B cell (primary cell): ENCODE data around the gene COA8. TPM values are rescaled to one million over a fixed set of nuclear protein-coding genes. Genes with fewer than 3 reads are reported as not detected.

ENCODE experiments used
- ATAC-seq: fragments of 200-7000 bp; cut with Tn5 transposase; one replicate; pipeline ENCODE4 v1.10.0; 2021; ENCODE audit warnings: low read depth, mild to moderate bottlenecking, moderate number of reproducible peaks, moderate library complexity
- CTCF ChIA-PET: fragments of 350-600 bp; sonication (Branson Sonifier 250); formaldehyde crosslinking; loops from one replicate; lab custom pipeline; 2021; ENCODE audit warnings: antibody characterized with exemption, inconsistent platforms; lab: Charles Lee
- POLR2A ChIA-PET: fragments of 350-600 bp; sonication (Branson Sonifier 250); formaldehyde crosslinking; loops from one replicate; lab custom pipeline; 2021; ENCODE audit warnings: antibody characterized with exemption; lab: Charles Lee
- DNase-seq: peaks from one replicate; pipeline ENCODE4 v3.0.0; 2013
- H2AFZ ChIP-seq: 2 replicates; pipeline ENCODE4 v1.6.1; 2012; ENCODE audit warnings: mild to moderate bottlenecking, low read depth, low read length; ENCODE audit not compliant: insufficient read depth, poor library complexity, severe bottlenecking
- H3K27ac ChIP-seq, 2 donors: 1 replicate in 1 of 2; 2 replicates in 1 of 2; pipeline ENCODE4 v1.5.1; 2012 to 2013; ENCODE audit warnings: low read length in 2 of 2, mild to moderate bottlenecking in 2 of 2, moderate library complexity in 1 of 2
- H3K27me3 ChIP-seq, 4 experiments: fragments of 200-600 bp in 1 of 4; sonication (generic) in 1 of 4; replicated peaks in 1 of 4; 1 replicate in 2 of 4; 2 replicates in 2 of 4; pipeline versions ENCODE4 v1.6.1 to v1.7.0; 2013 to 2016; ENCODE audit warnings: low read length in 3 of 4, mild to moderate bottlenecking in 2 of 4, mixed read lengths in 1 of 4, moderate library complexity in 1 of 4; ENCODE audit not compliant: insufficient read depth in 4 of 4, control insufficient read depth in 3 of 4; ENCODE audit errors: control extremely low read depth in 1 of 4
- H3K36me3 ChIP-seq, 2 experiments: replicated peaks in 1 of 2; 1 replicate in 1 of 2; 2 replicates in 1 of 2; pipeline versions ENCODE4 v1.6.1 to v1.7.1; 2013; ENCODE audit warnings: low read length in 1 of 2; ENCODE audit not compliant: insufficient read depth in 2 of 2, control insufficient read depth in 1 of 2; ENCODE audit errors: control extremely low read depth in 1 of 2, extremely low read depth in 1 of 2
- H3K4me1 ChIP-seq, 2 donors: fragments of 200-600 bp in 1 of 2; sonication (generic) in 1 of 2; 1 replicate in 1 of 2; 2 replicates in 1 of 2; pipeline versions ENCODE4 v1.5.1 to v1.6.1; 2013 to 2017; ENCODE audit warnings: low read length in 2 of 2; ENCODE audit not compliant: control insufficient read depth in 2 of 2, insufficient read depth in 2 of 2
- H3K4me2 ChIP-seq: replicated peaks from 2 replicates; pipeline ENCODE3; 2012; ENCODE audit warnings: mild to moderate bottlenecking, low read depth, low read length; ENCODE audit not compliant: poor library complexity, severe bottlenecking
- H3K4me3 ChIP-seq, 5 experiments: fragments of 200-600 bp in 1 of 5; sonication (generic) in 1 of 5; 1 replicate in 3 of 5; 2 replicates in 2 of 5; pipeline versions ENCODE4 v1.5.1 to v1.7.0; 2011 to 2016; ENCODE audit warnings: low read length in 4 of 5, mild to moderate bottlenecking in 4 of 5, low read depth in 2 of 5, control low read depth in 1 of 5, moderate library complexity in 1 of 5; ENCODE audit not compliant: insufficient read depth in 1 of 5; ENCODE audit errors: control extremely low read depth in 1 of 5, extremely low read depth in 1 of 5
- H3K79me2 ChIP-seq: fragments of 200-600 bp; sonication (generic); one replicate; pipeline ENCODE4 v1.6.0; 2016; ENCODE audit warnings: low read length; ENCODE audit not compliant: control insufficient read depth, insufficient read depth
- H3K9ac ChIP-seq: fragments of 200-600 bp; sonication (generic); 2 replicates; pipeline ENCODE4 v1.6.1; 2017; ENCODE audit warnings: mild to moderate bottlenecking, low read length, moderate library complexity
- H3K9me3 ChIP-seq, 3 donors: one replicate each; pipeline versions ENCODE4 v1.6.1 to v1.7.1; 2013; ENCODE audit warnings: low read length in 2 of 3; ENCODE audit not compliant: control insufficient read depth in 2 of 3, insufficient read depth in 1 of 3; ENCODE audit errors: control extremely low read depth in 1 of 3
- H4K20me1 ChIP-seq: 2 replicates; pipeline ENCODE4 v1.6.0; 2012; ENCODE audit warnings: mild to moderate bottlenecking, low read length; ENCODE audit not compliant: insufficient read depth, control insufficient read depth, poor library complexity, severe bottlenecking
- H3K27ac Mint-ChIP-seq: one replicate; pipeline ENCODE4 v1.8.0; 2021; ENCODE audit warnings: mixed read lengths
- H3K27me3 Mint-ChIP-seq: one replicate; pipeline ENCODE4 v1.8.0; 2021; ENCODE audit warnings: mixed read lengths
- H3K4me1 Mint-ChIP-seq: one replicate; pipeline ENCODE4 v1.8.0; 2021; ENCODE audit warnings: mixed read lengths
- H3K4me3 Mint-ChIP-seq: one replicate; pipeline ENCODE4 v1.8.0; 2021; ENCODE audit warnings: mixed read lengths
- H3K9me3 Mint-ChIP-seq: one replicate; pipeline ENCODE4 v1.8.0; 2022; ENCODE audit warnings: mixed read lengths; ENCODE audit not compliant: insufficient read depth
- CTCF ChIP-seq: fragments of 200-600 bp; IDR thresholded peaks from one replicate; pipeline ENCODE4 v1.8.0; 2022; ENCODE audit warnings: antibody characterized with exemption, mild to moderate bottlenecking
- EZH2 ChIP-seq: IDR thresholded peaks from 2 replicates; pipeline ENCODE4 v1.6.1; 2012; ENCODE audit warnings: borderline replicate concordance, low read depth, mild to moderate bottlenecking, moderate library complexity, low read length; ENCODE audit not compliant: insufficient read depth, poor library complexity, severe bottlenecking
- WGBS: methylation state at CpG from one replicate; pipeline ENCODE4 v1.1.5; 2013; ENCODE audit warnings: missing lambda C conversion rate; ENCODE audit not compliant: insufficient coverage; 5-methylcytosine and 5-hydroxymethylcytosine counted together
- intact Hi-C: fragments of 100-400 bp; cut with micrococcal nuclease; formaldehyde crosslinking; loops from one replicate; pipeline ENCODE4 v1.10.0; 2022
- polyA plus RNA-seq: library from polyadenylated mRNA; depleted of rRNA; stranded (reverse); fragments of >200 nt; gene quantifications from 2 replicates; pipeline ENCODE4 v1.2.3, GENCODE V29; 2012
- total RNA-seq, 2 donors: library from RNA; stranded (reverse); fragments of 120-200 nt in 1 of 2; gene quantifications; 1 replicate in 1 of 2; 2 replicates in 1 of 2; pipeline versions ENCODE4 v1.2.3 to v1.2.4, GENCODE V29; 2013 to 2022

The COA8 gene
- total and polyA plus RNA-seq, 2 donors (not counting 1 experiment from before 2014, with no cell fraction given), result 7.5 to 24.9 TPM

DNA sequence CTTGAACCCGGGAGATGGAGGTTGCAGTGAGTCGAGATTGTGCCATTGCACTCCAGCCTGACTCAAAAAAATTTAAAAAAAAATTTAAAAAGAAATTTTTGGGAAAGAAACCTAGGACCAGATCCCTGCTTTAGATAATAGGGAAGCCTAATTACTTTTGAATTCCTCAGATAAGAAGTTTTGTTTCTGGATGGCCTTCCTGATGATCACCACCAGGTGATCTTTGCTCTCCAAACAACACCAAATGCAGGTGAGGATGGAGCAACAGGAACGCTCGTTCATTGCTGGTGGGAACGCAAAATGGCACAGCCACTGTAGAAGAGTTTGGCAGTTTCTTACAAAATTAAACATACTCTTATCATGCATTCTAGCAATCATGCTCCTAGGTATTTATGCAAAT, 37.7 kb downstream of the COA8 start:
- Histone ChIP-seq H4K20me1 (no peaks in the 10 kb centered on the region), H3K27me3 (no peaks in the 10 kb centered on the region), H3K9ac (no peak overlapping the region), H3K79me2 (no peaks in the 10 kb centered on the region), H3K36me3 (no peaks in the 10 kb centered on the region), H3K4me1 (no peaks in the 10 kb centered on the region), H3K9me3 (no peaks in the 10 kb centered on the region), H3K4me2 (no peak overlapping the region), H2AFZ (no peak overlapping the region), H3K4me3 (no peak overlapping the region), H3K27ac (no peak overlapping the region)
- ChIA-PET CTCF (interaction anchor here (0.6 kb wide), 1 partner anchor 567 kb away, joined by 3 read pairs; no protein-coding TSS in a partner anchor), POLR2A (interaction anchor here (0.7 kb wide), 1 partner anchor 659 kb away, joined by 6 read pairs; no protein-coding TSS in a partner anchor)
- H3K4me1 Mint-ChIP-seq, result no peaks in the 10 kb centered on the region
- no peaks in the 10 kb centered on the region for H3K27me3 Mint-ChIP-seq
- ATAC-seq, result no peak
- no peak for DNase-seq
- intact Hi-C loops, result no loop called here
- TF ChIP-seq EZH2 (no peak), CTCF (no peak)
- no peak overlapping the region for H3K27ac Mint-ChIP-seq
- H3K4me3 Mint-ChIP-seq, result no peak overlapping the region
- no CpG with 5 or more reads among the region's 5 CpGs for WGBS
- H3K9me3 Mint-ChIP-seq, result no peaks in the 10 kb centered on the region

DNA sequence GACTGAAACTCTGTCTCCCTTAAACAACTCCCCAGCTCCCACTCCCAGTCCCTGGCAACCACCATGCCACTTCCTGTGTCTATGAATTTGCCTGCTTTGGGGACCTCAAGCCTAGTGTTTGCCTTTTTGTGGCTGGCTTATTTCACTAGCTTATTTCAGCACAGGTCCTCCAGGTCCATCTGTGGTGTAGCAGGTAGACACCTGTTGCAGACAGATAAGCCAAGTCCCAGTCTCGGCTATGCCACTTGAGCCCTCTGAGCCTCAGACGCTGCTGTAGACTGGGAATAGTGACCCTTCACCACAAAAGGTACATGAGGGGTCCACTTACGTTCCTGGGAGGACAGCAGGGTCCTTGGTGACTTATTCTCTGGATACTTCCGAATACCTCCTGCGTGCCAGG, 41.9 kb downstream of the COA8 start:
- Histone ChIP-seq H3K4me2 (no peak overlapping the region), H3K4me3 (no peak overlapping the region), H4K20me1 (no peaks in the 10 kb centered on the region), H2AFZ (no peak overlapping the region), H3K79me2 (no peaks in the 10 kb centered on the region), H3K4me1 (peaks cover 19 to 20% of the 10 kb centered on the region in 2 donors), H3K27ac (no peak overlapping the region), H3K27me3 (peaks cover 0 to 28% (median 9%) of the 10 kb centered on the region in 4 experiments), H3K9me3 (peaks cover 0 to 19% (median 0%) of the 10 kb centered on the region in 3 donors), H3K9ac (no peak overlapping the region), H3K36me3 (no peaks in the 10 kb centered on the region)
- CTCF ChIA-PET, result interaction anchor here (0.6 kb wide), 1 partner anchor 328 kb away, joined by 3 read pairs; no protein-coding TSS in a partner anchor
- H3K27me3 Mint-ChIP-seq, result peaks cover 8% of the 10 kb centered on the region
- no peak overlapping the region for H3K27ac Mint-ChIP-seq
- DNase-seq, result no peak
- no peak for ATAC-seq
- intact Hi-C loops, result no loop called here
- 95% methylated on average over 3 of the region's 5 CpGs for WGBS
- H3K4me1 Mint-ChIP-seq, result peaks cover 14% of the 10 kb centered on the region
- no peaks in the 10 kb centered on the region for H3K9me3 Mint-ChIP-seq
- no peak overlapping the region for H3K4me3 Mint-ChIP-seq
- TF ChIP-seq CTCF (no peak), EZH2 (no peak)
- POLR2A ChIA-PET, result no interaction called here
